CD4-positive, CD25-positive, alpha-beta regulatory T cell (primary cell): ENCODE measurements around the gene SPCS2. TPM values are rescaled to one million over a fixed set of nuclear protein-coding genes. Genes with fewer than 3 reads are reported as not detected.

ENCODE experiments used
- ATAC-seq, 2 donors: fragments of 150-1000 bp; cut with Tn5 transposase; one replicate each; pipeline ENCODE4 v1.10.0; 2021; ENCODE audit warnings: low read depth in 2 of 2, moderate number of reproducible peaks in 2 of 2, moderate library complexity in 1 of 2
- DNase-seq, 3 donors: peaks; one replicate each; pipeline versions ENCODE4 v3.0.0 to v3.0.0-alpha.2; 2012 to 2022; ENCODE audit warnings: mixed read lengths in 1 of 3
- H3K27ac ChIP-seq: one replicate; pipeline ENCODE4 v1.7.0; 2013; ENCODE audit warnings: mild to moderate bottlenecking, low read length; ENCODE audit not compliant: insufficient read depth, poor library complexity, severe bottlenecking
- H3K27me3 ChIP-seq: one replicate; pipeline ENCODE4 v1.7.0; 2013; ENCODE audit warnings: low read length; ENCODE audit not compliant: control insufficient read depth, insufficient read depth
- H3K36me3 ChIP-seq: one replicate; pipeline ENCODE4 v1.7.0; 2013; ENCODE audit warnings: mild to moderate bottlenecking, low read length, moderate library complexity; ENCODE audit not compliant: control insufficient read depth, insufficient read depth
- H3K4me1 ChIP-seq: 2 replicates; pipeline ENCODE4 v1.7.0; 2013; ENCODE audit warnings: mild to moderate bottlenecking, low read length; ENCODE audit not compliant: insufficient read depth, control insufficient read depth, poor library complexity, severe bottlenecking
- H3K4me3 ChIP-seq: one replicate; pipeline ENCODE4 v1.7.0; 2013; ENCODE audit warnings: low read depth, mild to moderate bottlenecking, low read length, moderate library complexity
- H3K9me3 ChIP-seq, 2 experiments: 1 replicate in 1 of 2; 2 replicates in 1 of 2; pipeline ENCODE4 v1.7.0; 2013; ENCODE audit warnings: low read length in 2 of 2, mild to moderate bottlenecking in 1 of 2, moderate library complexity in 1 of 2; ENCODE audit not compliant: control insufficient read depth in 2 of 2
- H3K27ac Mint-ChIP-seq, 3 donors: one replicate each; pipeline ENCODE4 v1.8.0; 2020 to 2022; ENCODE audit warnings: mild to moderate bottlenecking in 3 of 3, mixed read lengths in 3 of 3, moderate library complexity in 2 of 3
- H3K27me3 Mint-ChIP-seq: one replicate; pipeline ENCODE4 v1.8.0; 2022; ENCODE audit warnings: mild to moderate bottlenecking, mixed read lengths
- H3K36me3 Mint-ChIP-seq: one replicate; pipeline ENCODE4 v1.8.0; 2020; ENCODE audit warnings: mixed read lengths
- H3K4me1 Mint-ChIP-seq, 4 donors: one replicate each; pipeline ENCODE4 v1.8.0; 2020 to 2022; ENCODE audit warnings: mixed read lengths in 4 of 4, mild to moderate bottlenecking in 1 of 4
- H3K4me3 Mint-ChIP-seq, 4 donors: one replicate each; pipeline ENCODE4 v1.8.0; 2020 to 2022; ENCODE audit warnings: mild to moderate bottlenecking in 4 of 4, mixed read lengths in 4 of 4, moderate library complexity in 3 of 4
- H3K9me3 Mint-ChIP-seq, 7 donors: one replicate each; pipeline ENCODE4 v1.8.0; 2020 to 2022; ENCODE audit warnings: mixed read lengths in 7 of 7, mild to moderate bottlenecking in 3 of 7, moderate library complexity in 2 of 7
- polyA plus RNA-seq, 4 donors: library from polyadenylated mRNA; unstranded; fragments of 300-500 nt; fragmentation: Illumina TruSeq; gene quantifications; one replicate each; pipeline ENCODE4 v1.2.3, GENCODE V29; 2021
- total RNA-seq: library from RNA; stranded (reverse); gene quantifications from one replicate; pipeline ENCODE4 v1.2.3, GENCODE V29; 2022

SPCS2 gene
- total and polyA plus RNA-seq, 5 donors from 2014 or later: 73.2 to 266 (median 180) TPM

DNA sequence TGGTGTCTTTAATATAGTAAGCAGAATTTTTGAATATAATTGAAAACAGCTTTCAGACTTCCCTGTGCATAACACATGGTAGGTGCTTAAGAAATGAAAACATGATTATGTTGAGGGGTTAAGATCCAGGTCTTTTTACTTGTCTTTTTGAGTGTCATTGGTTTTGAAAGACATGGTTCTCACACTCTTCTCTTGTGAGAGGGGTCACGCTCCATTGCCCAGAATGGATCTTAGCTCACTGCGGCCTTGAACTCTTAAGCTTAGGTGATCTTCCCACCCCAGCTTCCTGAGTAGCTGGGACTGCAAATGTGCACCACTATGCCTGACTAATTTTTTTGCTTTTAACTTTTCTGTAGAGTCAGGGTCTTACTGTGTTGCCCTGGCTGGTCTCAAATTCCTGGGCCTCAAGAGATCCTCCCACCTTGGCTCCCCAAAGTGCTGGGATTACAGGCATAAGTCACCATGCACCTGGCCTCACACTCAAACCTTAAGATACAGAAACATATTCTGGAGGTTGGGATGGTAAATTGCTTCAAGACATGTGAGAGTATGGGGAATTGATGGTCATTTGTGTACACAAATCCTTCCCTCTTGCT lies 1.4 kb downstream of the SPCS2 start:
- Histone ChIP-seq H3K4me3 (peak overlapping the region; percentile 93), H3K36me3 (peaks cover 20% of the 10 kb centered on the region), H3K9me3 (no peaks in the 10 kb centered on the region), H3K4me1 (peaks cover 37% of the 10 kb centered on the region), H3K27me3 (no peaks in the 10 kb centered on the region), H3K27ac (no peak overlapping the region)
- no peaks in the 10 kb centered on the region for H3K27me3 Mint-ChIP-seq
- peak overlapping the region; percentile 96 to 100 (median 97) for H3K4me3 Mint-ChIP-seq
- H3K4me1 Mint-ChIP-seq: peaks cover 37 to 78% (median 56%) of the 10 kb centered on the region in 4 donors
- peaks cover 12% of the 10 kb centered on the region for H3K36me3 Mint-ChIP-seq
- no peaks in the 10 kb centered on the region for H3K9me3 Mint-ChIP-seq
- no peak for ATAC-seq
- H3K27ac Mint-ChIP-seq: peak overlapping the region; percentile 95 to 99 (median 99)
- no peak for DNase-seq

- no peaks in the 10 kb centered on the region for H3K9me3 Mint-ChIP-seq
- peaks cover 14% of the 10 kb centered on the region for H3K36me3 Mint-ChIP-seq
- peak overlapping the region; percentile 96 to 100 (median 97) for H3K4me3 Mint-ChIP-seq
- Histone ChIP-seq H3K4me3 (peak overlapping the region; percentile 93), H3K36me3 (peaks cover 20% of the 10 kb centered on the region), H3K27me3 (no peaks in the 10 kb centered on the region), H3K4me1 (peaks cover 37% of the 10 kb centered on the region), H3K9me3 (no peaks in the 10 kb centered on the region), H3K27ac (no peak overlapping the region)
- peak overlapping the region; percentile 47 to 99 (median 84) for H3K27ac Mint-ChIP-seq
- no peak for DNase-seq
- H3K4me1 Mint-ChIP-seq: peaks cover 38 to 81% (median 61%) of the 10 kb centered on the region in 4 donors
- H3K27me3 Mint-ChIP-seq: no peaks in the 10 kb centered on the region
- ATAC-seq: no peak
Observed at GRCh38 chr11:74951226-74951625, 2.2 kb downstream of the SPCS2 start.

GRCh38 chr11:74952752-74953151 lies 3.7 kb downstream of the SPCS2 start:
- no peak overlapping the region for H3K27ac ChIP-seq
- peaks cover 49 to 91% (median 74%) of the 10 kb centered on the region in 4 donors for H3K4me1 Mint-ChIP-seq
- H3K27ac Mint-ChIP-seq: no peak overlapping the region
- ATAC-seq: no peak
- H3K36me3 Mint-ChIP-seq: peaks cover 18% of the 10 kb centered on the region
- H3K9me3 ChIP-seq: no peaks in the 10 kb centered on the region
- H3K36me3 ChIP-seq: peaks cover 31% of the 10 kb centered on the region
- no peak overlapping the region for H3K4me3 ChIP-seq
- peak overlapping the region in 3 of 4 donors; percentile 25 to 66 (median 52) for H3K4me3 Mint-ChIP-seq
- H3K27me3 ChIP-seq: no peaks in the 10 kb centered on the region
- H3K27me3 Mint-ChIP-seq: no peaks in the 10 kb centered on the region
- H3K4me1 ChIP-seq: peaks cover 35% of the 10 kb centered on the region
- DNase-seq: no peak
- no peaks in the 10 kb centered on the region for H3K9me3 Mint-ChIP-seq

GRCh38 chr11:74953451-74953850 lies 4.4 kb downstream of the SPCS2 start:
- DNase-seq (no peak), ATAC-seq (no peak)
- Histone ChIP-seq H3K9me3 (no peaks in the 10 kb centered on the region), H3K4me3 (no peak overlapping the region), H3K36me3 (peaks cover 31% of the 10 kb centered on the region), H3K27ac (no peak overlapping the region), H3K4me1 (peaks cover 28% of the 10 kb centered on the region), H3K27me3 (no peaks in the 10 kb centered on the region)
- H3K4me3 Mint-ChIP-seq: peak overlapping the region in 1 of 4 donors; percentile 76
- no peak overlapping the region for H3K27ac Mint-ChIP-seq
- H3K4me1 Mint-ChIP-seq: peaks cover 48 to 92% (median 77%) of the 10 kb centered on the region in 4 donors
- no peaks in the 10 kb centered on the region for H3K27me3 Mint-ChIP-seq
- H3K36me3 Mint-ChIP-seq: peaks cover 21% of the 10 kb centered on the region
- H3K9me3 Mint-ChIP-seq: no peaks in the 10 kb centered on the region

- H3K36me3 ChIP-seq: peaks cover 32% of the 10 kb centered on the region
- Mint-ChIP-seq H3K27ac (no peak overlapping the region), H3K36me3 (peaks cover 29% of the 10 kb centered on the region), H3K4me1 (peaks cover 55 to 92% (median 79%) of the 10 kb centered on the region in 4 donors), H3K27me3 (no peaks in the 10 kb centered on the region), H3K4me3 (peak overlapping the region in 2 of 4 donors; percentile 20 to 76), H3K9me3 (no peaks in the 10 kb centered on the region)
- H3K9me3 ChIP-seq: no peaks in the 10 kb centered on the region
- no peak overlapping the region for H3K27ac ChIP-seq
- ATAC-seq (no peak), DNase-seq (no peak)
- H3K4me1 ChIP-seq: peaks cover 27% of the 10 kb centered on the region
- H3K4me3 ChIP-seq: no peak overlapping the region
- H3K27me3 ChIP-seq: no peaks in the 10 kb centered on the region
Observed at GRCh38 chr11:74954199-74954598, 5.1 kb downstream of the SPCS2 start.

DNA sequence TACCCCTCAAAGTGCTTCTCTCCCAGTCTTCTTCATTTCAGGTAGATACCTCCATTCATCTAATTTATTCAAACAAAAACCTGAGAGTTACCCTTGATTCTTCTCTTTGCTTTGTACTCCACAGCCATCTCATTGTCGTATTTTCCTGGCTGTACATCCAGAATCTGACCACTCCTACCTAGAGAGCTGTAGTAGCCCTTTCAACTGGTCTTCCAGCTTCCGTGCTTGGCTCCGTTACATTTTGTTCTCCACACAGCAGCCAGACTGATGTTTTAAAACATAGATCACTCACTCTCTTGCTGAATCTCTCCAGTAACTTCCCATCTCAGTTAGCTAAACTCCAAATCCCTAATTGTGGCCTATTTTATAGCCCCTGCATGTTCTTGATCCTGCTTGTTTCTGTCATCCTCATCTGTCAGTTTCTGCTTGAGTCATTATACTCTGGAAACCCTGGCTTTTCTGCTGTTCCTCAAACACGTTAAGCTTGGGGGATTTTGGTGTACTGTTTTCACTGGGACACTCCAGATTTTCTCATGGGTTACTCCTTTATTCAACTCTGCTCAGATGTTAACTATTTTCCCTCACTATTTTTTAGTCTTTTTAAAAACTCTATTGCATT lies 7.4 kb downstream of the SPCS2 start:
- ATAC-seq (no peak), DNase-seq (no peak)
- peaks cover 29% of the 10 kb centered on the region for H3K36me3 Mint-ChIP-seq
- no peaks in the 10 kb centered on the region for H3K27me3 Mint-ChIP-seq
- Histone ChIP-seq H3K9me3 (no peaks in the 10 kb centered on the region), H3K4me3 (no peak overlapping the region), H3K27me3 (no peaks in the 10 kb centered on the region), H3K27ac (no peak overlapping the region), H3K4me1 (peaks cover 9% of the 10 kb centered on the region), H3K36me3 (peaks cover 42% of the 10 kb centered on the region)
- H3K9me3 Mint-ChIP-seq: no peaks in the 10 kb centered on the region
- H3K4me3 Mint-ChIP-seq: peak overlapping the region in 3 of 4 donors; percentile 25 to 47 (median 27)
- peak overlapping the region in 1 of 3 donors; percentile 16 for H3K27ac Mint-ChIP-seq
- H3K4me1 Mint-ChIP-seq: peaks cover 49 to 92% (median 77%) of the 10 kb centered on the region in 4 donors

DNA sequence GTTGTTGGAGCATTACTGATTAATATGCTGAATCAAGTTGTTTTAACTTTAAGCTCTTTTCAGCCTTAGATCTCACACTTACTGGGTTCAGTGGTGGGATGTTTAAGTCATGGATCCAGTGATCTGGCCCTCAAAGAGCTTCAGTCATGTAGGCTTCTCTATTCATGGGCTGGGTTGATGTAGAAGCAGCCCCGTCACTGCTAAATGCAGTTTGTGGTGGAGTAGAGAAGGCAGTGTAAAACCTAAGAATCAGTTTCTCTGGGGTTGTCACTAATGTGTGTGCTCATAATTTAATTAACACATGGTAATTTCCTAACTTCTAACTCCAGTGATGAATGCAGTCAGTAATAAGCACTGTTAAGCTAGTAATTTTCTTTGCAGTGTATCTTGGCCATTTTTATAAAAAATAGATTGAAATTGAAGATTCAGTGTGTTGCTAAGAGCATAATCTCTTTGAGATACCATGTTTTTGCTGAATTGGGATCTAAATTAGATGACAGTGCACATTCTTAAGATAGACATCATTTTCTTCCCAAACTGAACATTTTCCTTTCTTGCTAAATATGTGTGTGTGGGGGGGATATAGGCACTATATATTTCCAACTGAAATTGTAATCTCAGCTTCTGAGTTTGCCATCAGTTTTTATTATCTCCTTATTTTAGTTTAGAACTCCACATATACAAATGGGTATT lies 9.0 kb downstream of the SPCS2 start:
- Histone ChIP-seq H3K9me3 (no peaks in the 10 kb centered on the region), H3K4me3 (no peak overlapping the region), H3K4me1 (no peaks in the 10 kb centered on the region), H3K27me3 (no peaks in the 10 kb centered on the region), H3K27ac (no peak overlapping the region), H3K36me3 (peaks cover 39% of the 10 kb centered on the region)
- peak overlapping the region in 2 of 3 donors; percentile 20 to 52 for H3K27ac Mint-ChIP-seq
- peaks cover 54 to 94% (median 82%) of the 10 kb centered on the region in 4 donors for H3K4me1 Mint-ChIP-seq
- no peaks in the 10 kb centered on the region for H3K9me3 Mint-ChIP-seq
- H3K27me3 Mint-ChIP-seq: no peaks in the 10 kb centered on the region
- ATAC-seq: no peak
- no peak overlapping the region for H3K4me3 Mint-ChIP-seq
- H3K36me3 Mint-ChIP-seq: peaks cover 28% of the 10 kb centered on the region
- DNase-seq: no peak
